ENCODE results near the gene IQSEC1.
A peak's percentile ranks its signal among the peaks of the same experiment; 100 is the strongest.

IQSEC1 gene

DNA sequence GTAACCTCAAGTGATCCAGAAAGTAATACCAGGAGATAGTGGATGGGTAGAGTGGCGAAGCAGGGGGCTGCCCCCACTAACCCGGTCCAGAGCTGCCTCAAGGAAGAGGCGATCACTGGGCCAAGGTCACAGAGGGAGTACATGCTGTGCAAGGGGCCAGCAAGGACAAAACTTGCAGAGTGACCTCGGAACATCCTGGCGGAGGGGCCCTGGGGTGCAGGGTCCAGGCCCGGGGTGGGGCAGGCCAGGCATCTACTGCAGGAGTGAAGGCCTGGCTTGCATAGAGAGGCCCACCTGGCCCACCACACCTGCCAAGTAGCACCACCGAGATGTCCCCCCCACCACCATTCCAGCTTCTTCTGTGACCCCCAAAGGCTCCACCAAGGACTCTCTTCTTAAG lies 17.6 kb downstream of the IQSEC1 start:
- ATAC-seq = no peak
- no peaks in the 10 kb centered on the region for H3K27me3 Mint-ChIP-seq
- peaks cover 5% of the 10 kb centered on the region for H3K36me3 Mint-ChIP-seq
- H3K4me3 Mint-ChIP-seq = no peak overlapping the region
- H3K4me1 Mint-ChIP-seq = peaks cover 54% of the 10 kb centered on the region
- no peak overlapping the region for H3K27ac Mint-ChIP-seq
- H3K9me3 Mint-ChIP-seq = no peaks in the 10 kb centered on the region

DNA sequence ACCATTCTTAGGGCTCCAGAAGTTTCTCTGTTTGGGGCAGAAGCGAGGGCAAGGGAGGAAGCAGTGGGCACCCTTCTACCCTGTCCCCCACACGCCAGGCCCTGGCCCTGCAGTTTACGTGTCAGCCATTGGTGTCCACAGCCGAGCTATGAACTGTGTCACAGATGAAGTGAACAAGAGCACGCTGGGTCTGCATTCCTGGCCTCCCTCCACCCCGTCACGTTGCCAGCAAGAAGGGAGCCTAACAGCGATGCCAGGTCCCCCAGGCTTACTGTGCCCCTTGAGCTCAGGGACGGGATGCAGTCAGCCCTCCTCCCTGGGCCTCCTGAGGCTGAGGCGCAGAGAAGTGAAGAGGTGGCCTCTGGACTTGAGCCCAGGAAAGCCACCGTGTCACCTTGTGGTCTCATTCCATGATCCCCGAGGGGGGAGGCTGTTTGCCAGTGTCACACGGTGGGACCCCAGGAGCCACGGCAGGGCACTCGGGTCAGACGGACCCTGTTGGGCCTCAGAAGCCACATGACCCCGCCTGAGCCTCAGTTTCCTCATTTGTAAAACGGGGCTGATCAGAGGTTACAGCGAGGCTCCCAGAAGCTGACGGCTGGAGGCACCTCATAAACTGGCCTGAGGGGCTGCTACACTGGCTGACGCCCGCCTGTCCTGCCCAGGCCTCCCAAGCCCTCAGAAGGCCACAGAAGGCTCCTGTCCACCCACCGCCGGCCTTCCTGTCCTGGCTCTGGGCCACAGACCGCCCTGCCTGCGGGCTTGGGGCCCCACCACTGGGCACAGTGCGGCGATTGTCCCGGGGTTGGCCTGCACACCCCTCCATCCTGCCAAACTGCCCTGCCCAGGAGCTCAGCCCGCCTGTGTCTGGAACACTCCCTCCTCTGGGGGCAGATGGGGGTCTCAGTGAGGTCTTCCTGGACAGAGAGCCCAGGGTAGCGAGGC lies 18.6 kb downstream of the IQSEC1 start:
- Mint-ChIP-seq H3K36me3 (peaks cover 5% of the 10 kb centered on the region), H3K27me3 (no peaks in the 10 kb centered on the region), H3K4me1 (peaks cover 46% of the 10 kb centered on the region), H3K27ac (no peak overlapping the region), H3K4me3 (no peak overlapping the region), H3K9me3 (no peaks in the 10 kb centered on the region)
- no peak for ATAC-seq

DNA sequence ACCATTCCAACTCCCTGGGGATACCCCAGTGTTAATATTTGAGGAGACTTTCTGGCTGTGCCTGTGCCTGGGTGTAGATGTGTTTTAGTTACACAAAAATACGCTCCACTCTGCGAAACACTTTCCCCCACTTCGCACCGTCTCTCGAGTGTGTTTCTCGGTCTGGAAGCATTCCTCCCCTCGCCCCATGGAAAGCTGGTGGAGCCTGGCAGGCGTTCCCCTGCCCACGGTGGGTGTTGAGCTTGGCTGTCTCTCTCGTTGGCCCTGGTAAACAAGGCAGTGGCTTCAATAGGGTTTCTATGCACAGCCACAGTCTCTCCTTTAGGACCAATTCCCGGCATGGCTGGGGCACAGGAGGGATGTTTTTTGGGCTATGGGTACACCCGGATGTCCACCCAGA lies 19.3 kb downstream of the IQSEC1 start:
- Mint-ChIP-seq H3K9me3 (no peaks in the 10 kb centered on the region), H3K4me3 (no peak overlapping the region), H3K36me3 (peaks cover 5% of the 10 kb centered on the region), H3K27ac (no peak overlapping the region), H3K4me1 (peaks cover 46% of the 10 kb centered on the region), H3K27me3 (no peaks in the 10 kb centered on the region)
- ATAC-seq = no peak

DNA sequence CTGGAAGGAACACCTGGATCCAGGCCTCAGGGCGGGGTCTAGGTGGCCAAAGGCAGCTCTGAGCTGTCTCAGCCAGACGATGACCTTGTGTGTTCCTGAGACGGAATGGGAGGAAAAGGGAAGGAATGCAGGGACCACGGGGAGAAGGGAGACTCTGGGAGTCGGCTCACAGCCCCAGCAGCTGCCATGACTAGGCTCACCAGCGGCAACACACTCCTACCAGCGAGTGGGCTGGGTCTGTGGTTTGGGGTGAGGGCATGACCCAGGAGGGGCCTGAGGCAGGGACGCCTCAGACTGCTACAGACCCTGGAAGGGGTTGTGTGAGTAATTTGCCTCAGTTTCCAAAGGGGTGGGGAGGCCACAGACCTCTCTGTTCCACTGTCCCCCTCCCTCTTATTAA lies 19.8 kb downstream of the IQSEC1 start:
- H3K4me1 Mint-ChIP-seq = peaks cover 48% of the 10 kb centered on the region
- no peaks in the 10 kb centered on the region for H3K27me3 Mint-ChIP-seq
- H3K9me3 Mint-ChIP-seq = no peaks in the 10 kb centered on the region
- H3K4me3 Mint-ChIP-seq = no peak overlapping the region
- peak overlapping the region; percentile 13 for H3K27ac Mint-ChIP-seq
- peaks cover 5% of the 10 kb centered on the region for H3K36me3 Mint-ChIP-seq
- ATAC-seq = no peak

DNA sequence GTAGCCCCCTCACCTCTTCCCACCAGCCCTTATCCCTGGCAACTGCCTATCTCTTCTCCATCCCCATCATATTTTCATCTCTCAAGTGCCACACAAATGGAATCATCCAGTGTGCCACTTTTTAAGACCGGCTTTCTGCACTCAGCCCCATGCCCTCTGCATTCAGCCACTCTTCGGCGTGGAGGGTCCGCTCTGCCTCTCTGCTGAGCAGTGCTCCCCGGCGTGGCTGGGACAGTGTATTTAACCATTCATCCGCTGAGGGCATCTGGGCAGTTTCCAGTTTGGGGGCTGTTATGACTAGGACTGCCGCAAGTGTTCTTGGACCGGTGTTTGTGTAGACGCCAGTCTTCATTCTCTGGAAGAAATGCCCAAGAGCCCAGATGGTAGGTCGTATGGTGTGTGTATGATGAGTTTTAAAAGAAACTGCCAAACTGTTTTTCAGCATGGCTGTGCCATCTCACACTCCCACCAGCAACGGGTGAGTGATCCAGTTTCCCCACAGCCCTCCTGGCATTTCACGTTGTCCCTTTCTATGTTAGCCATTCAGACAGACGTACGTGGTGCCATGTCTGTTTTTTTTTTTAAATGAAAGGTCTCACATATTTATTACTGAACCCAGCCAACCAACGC lies 20.9 kb downstream of the IQSEC1 start:
- Mint-ChIP-seq H3K4me3 (no peak overlapping the region), H3K27ac (no peak overlapping the region), H3K4me1 (peaks cover 51% of the 10 kb centered on the region), H3K36me3 (peaks cover 5% of the 10 kb centered on the region), H3K27me3 (no peaks in the 10 kb centered on the region), H3K9me3 (no peaks in the 10 kb centered on the region)
- ATAC-seq = no peak

DNA sequence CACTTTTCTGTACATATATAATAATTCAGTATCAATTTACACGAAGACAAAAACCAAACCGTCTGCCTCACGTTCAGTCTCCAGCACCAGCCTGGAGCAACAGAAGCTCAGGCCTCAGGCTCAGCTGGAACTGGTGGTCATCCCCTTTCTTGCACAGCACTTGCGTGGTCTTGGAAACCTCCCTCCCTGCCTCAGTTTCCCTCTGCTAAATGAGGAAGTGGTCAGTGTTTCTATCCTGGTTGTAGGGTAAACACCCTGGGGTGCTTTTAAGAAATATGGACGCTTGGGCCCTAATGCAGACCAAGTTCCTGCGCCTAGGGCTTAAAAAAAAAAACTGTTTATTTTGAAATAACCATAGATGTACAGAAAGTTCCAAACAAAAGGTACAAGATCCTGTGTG lies 21.6 kb downstream of the IQSEC1 start:
- H3K4me3 Mint-ChIP-seq = no peak overlapping the region
- peaks cover 5% of the 10 kb centered on the region for H3K36me3 Mint-ChIP-seq
- no peak for ATAC-seq
- no peak overlapping the region for H3K27ac Mint-ChIP-seq
- no peaks in the 10 kb centered on the region for H3K9me3 Mint-ChIP-seq
- H3K27me3 Mint-ChIP-seq = no peaks in the 10 kb centered on the region
- H3K4me1 Mint-ChIP-seq = peaks cover 54% of the 10 kb centered on the region

DNA sequence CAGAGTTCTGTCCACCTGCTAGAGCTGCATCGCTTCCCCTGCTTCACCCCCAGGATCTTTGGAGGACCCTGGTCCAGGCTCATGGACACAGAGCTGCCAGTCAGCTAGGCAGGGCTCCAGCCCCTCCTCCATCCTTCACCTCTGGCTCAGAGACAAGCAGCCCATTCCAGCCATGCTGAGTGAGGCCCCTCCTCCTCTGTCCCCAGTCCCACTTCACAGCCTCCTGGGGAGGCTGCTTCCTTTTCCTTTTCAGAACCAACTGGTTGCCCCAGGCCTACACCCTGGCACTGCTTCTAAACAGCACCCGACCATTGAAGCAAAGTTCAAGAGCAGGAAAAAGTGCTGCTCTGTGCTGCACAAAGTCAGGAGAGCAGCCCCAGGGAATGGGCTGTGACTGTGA lies 22.2 kb downstream of the IQSEC1 start:
- peaks cover 59% of the 10 kb centered on the region for H3K4me1 Mint-ChIP-seq
- H3K27me3 Mint-ChIP-seq = no peaks in the 10 kb centered on the region
- no peak for ATAC-seq
- H3K4me3 Mint-ChIP-seq = no peak overlapping the region
- H3K27ac Mint-ChIP-seq = no peak overlapping the region
- peaks cover 5% of the 10 kb centered on the region for H3K36me3 Mint-ChIP-seq
- H3K9me3 Mint-ChIP-seq = no peaks in the 10 kb centered on the region

DNA sequence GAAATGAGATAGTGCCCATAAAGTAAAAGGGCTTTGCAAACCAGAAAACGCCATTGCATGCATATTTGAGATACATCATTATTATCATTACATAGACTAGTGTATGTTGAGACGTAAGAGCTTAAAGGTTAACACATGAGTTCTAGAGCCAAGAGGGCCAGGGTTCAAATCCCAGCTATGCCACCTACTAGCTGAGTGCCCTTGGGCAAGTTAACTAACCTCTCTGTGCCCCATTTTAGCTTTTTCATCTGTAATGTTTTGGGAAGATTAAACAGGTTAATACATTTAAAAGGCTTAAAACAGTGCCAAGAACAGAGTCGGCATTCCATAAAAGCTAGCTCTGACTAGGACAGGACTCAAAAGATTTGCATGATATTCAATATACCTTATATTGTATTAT lies 22.8 kb downstream of the IQSEC1 start:
- ATAC-seq = no peak
- no peak overlapping the region for H3K27ac Mint-ChIP-seq
- H3K4me1 Mint-ChIP-seq = peaks cover 65% of the 10 kb centered on the region
- H3K36me3 Mint-ChIP-seq = peaks cover 5% of the 10 kb centered on the region
- no peaks in the 10 kb centered on the region for H3K27me3 Mint-ChIP-seq
- H3K9me3 Mint-ChIP-seq = no peaks in the 10 kb centered on the region
- H3K4me3 Mint-ChIP-seq = no peak overlapping the region

DNA sequence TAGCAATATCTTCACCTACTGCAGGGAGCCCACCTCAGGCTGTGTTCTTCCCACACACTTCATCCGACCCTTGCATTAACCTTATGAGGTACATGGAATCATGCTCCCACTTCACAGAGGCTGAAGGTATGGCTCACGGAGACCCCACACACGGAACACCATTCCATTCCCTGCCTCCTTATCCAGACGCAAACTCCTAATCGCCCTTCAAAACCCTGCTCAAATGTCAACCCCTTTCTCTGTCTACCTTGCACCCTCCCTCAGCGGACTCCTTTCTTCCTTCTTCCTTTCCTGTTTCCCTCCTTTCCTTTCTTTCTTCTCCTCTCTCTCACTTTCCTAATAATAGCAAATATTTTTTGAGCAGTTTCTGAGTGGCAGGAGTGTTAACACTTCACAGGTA lies 23.8 kb downstream of the IQSEC1 start:
- no peaks in the 10 kb centered on the region for H3K27me3 Mint-ChIP-seq

DNA sequence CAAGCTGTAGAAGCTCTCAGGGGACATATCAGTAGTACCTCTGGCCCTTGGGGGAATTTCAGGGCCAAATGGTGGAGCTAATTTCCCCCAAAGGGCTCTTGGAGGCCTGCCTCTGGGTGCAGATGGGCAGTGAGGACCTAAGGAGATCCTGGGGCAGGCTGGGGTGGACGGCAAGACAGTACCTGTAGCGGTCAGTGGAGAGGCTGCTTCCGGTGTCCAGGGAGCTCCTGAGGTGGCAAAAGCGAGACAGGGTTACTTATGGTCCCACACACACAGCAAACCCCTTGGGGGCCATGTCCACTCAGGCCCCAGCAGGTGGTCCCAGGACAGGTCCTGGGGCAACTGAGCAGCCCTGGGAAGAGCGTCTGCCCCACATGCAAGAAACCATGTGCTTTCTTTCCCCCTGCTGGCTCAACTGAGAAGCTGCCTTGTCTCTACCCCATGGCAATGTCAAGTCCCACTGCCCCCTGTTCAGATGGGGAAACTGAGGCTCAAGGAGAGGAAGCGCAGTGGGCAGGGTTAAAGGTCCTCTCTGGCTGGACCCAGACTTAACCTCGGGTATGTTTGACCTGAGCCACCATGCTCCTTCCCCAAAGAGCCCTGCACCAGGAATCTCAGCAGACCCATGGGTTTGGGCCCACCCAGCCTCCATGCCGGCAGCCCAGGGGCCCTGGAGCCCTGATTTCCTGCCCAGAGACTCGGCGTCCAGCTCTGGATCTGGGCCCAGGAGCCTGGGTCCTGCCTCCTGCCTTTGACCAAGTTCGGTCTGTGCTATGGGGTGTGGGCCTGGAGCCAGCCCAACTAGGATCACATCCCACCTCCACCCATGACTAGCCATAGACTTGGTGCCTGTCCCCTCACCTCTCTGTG lies 25.7 kb downstream of the IQSEC1 start:
- peaks cover 66% of the 10 kb centered on the region for H3K4me1 Mint-ChIP-seq
- H3K4me3 Mint-ChIP-seq = no peak overlapping the region
- H3K36me3 Mint-ChIP-seq = no peaks in the 10 kb centered on the region
- ATAC-seq = no peak
- H3K27ac Mint-ChIP-seq = peak overlapping the region; percentile 88
- H3K9me3 Mint-ChIP-seq = no peaks in the 10 kb centered on the region
- H3K27me3 Mint-ChIP-seq = no peaks in the 10 kb centered on the region

More for the DNA sequence above, 23.8 kb downstream of the IQSEC1 start:
- Mint-ChIP-seq H3K36me3 (peaks cover 5% of the 10 kb centered on the region), H3K27ac (peak overlapping the region; percentile 88), H3K4me1 (peaks cover 72% of the 10 kb centered on the region), H3K9me3 (no peaks in the 10 kb centered on the region), H3K4me3 (no peak overlapping the region)
- ATAC-seq = no peak

DNA sequence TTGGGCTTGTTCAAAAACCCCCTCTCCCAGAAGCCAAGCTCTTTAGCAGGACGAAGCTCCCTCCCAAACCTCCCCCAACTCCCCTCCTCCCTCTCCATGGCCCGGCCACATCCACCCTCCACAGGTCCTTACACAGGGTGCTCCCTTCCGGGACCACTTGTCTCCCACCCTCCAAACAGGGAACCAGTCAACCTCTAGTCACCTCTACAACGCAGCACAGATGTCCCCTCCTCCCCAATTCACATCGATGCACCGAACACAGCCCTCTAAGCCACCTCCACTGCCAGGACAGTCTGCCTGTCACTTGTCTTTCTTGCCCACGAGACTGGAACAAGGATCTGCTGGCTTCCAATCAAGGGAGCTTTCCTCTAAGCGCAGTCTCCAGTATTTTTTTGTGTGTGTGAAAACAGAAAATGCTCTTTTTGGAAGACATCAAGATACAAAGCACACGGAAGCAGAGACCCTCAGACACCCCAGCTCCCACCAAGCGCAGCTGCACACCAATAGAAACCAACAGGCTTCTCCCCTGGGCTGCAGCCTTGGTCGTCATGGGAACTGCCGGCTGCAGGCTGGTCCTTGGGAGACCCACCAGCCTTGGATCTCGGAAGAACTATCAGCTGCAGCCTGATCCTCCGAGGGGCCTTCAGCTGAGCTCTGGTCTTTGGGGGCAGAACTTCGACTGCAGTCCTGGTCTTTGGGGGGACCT lies 26.5 kb downstream of the IQSEC1 start:
- H3K9me3 Mint-ChIP-seq = no peaks in the 10 kb centered on the region
- no peaks in the 10 kb centered on the region for H3K27me3 Mint-ChIP-seq
- peaks cover 59% of the 10 kb centered on the region for H3K4me1 Mint-ChIP-seq
- peak overlapping the region; percentile 88 for H3K27ac Mint-ChIP-seq
- peak; percentile 65 for ATAC-seq
- H3K4me3 Mint-ChIP-seq = peak overlapping the region; percentile 57
- H3K36me3 Mint-ChIP-seq = no peaks in the 10 kb centered on the region

DNA sequence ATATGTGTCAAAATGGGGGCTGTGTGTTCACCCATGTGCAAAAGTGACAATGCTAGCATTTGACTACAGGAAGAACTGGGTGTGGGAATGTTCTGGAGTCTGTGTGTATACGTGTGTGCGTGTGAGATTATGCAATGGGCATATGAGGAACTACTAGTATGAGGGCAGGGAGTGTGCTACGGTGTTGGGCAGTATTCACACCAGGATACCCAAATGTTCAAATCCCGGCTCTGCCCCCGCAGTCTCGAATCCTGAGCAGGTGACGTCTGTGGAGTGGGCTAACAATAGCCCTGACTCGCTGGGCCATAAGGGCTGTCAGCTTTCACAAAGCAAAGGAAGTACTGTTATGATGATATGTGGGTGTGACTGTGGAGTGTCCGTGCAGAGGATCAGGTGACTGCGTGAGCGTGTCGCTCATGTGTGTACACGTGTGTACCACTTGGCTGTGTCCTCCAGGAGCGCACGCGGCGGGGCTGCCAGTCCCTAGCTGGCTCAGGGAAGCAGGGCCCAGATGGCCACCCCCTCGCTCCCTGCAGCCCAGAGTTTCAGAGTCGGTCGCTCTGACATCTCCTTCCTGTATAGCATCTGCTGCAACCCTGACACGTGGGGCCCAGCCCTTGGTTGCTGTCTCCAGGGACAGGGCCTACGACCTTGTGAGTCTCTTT lies 27.2 kb downstream of the IQSEC1 start:
- ATAC-seq = peak; percentile 93
- no peaks in the 10 kb centered on the region for H3K9me3 Mint-ChIP-seq
- peak overlapping the region; percentile 57 for H3K4me3 Mint-ChIP-seq
- no peaks in the 10 kb centered on the region for H3K36me3 Mint-ChIP-seq
- H3K4me1 Mint-ChIP-seq = peaks cover 53% of the 10 kb centered on the region
- no peaks in the 10 kb centered on the region for H3K27me3 Mint-ChIP-seq
- H3K27ac Mint-ChIP-seq = peak overlapping the region; percentile 88

DNA sequence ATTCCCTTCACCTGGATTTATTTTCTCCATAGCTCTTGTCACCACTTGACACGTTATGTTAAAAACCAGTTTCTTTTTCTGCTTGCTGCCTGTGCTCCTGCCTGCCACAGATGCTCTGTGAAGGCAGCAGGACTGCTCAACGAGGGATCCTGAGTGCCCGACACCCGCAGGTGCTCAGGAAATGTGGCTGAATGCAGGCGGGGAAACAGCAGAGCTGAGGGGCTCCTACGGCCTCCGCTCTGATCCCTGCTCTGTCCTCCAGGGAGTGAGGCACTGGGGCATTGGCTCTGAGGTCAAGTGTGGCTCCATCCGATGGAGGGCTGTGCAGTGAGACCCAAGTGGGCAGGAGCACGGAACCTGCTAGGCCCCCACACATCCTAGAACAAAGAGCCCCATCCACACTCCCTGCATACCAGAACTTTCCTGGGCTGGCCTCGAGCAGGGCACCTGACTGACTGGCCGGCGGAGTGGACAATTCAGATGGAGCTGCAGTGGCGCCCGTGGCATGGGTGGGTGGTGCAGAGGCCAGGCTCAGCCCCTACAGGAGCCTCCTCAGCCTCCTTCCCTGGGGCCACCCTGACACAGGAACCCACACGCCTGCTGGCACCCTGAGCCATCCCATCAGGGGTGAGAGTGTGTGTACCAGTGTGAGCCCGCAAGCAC lies 27.9 kb downstream of the IQSEC1 start:
- Mint-ChIP-seq H3K4me3 (peak overlapping the region; percentile 57), H3K27me3 (no peaks in the 10 kb centered on the region), H3K27ac (peak overlapping the region; percentile 88), H3K9me3 (no peaks in the 10 kb centered on the region), H3K36me3 (no peaks in the 10 kb centered on the region), H3K4me1 (peaks cover 58% of the 10 kb centered on the region)
- ATAC-seq = peak; percentile 1

All from stimulated activated memory B cell treated with anti-CD40 and anti-IgM and Interleukin-4, amounts not matched to agents 10 μg/mL and 1 μg/mL and 100 μg/mL, for 72 hours (primary cell).